Chondrocyte (in vitro differentiated cells): ENCODE measurements around the gene ARHGAP6. TPM values are rescaled to one million over a fixed set of nuclear protein-coding genes. Genes with fewer than 3 reads are reported as not detected.

Experiments used
- DNase-seq: peaks from one replicate; pipeline ENCODE4 v3.0.0; 2021; ENCODE audit warnings: mixed read lengths, low spot score
- H3K27ac Mint-ChIP-seq: one replicate; pipeline ENCODE4 v1.8.0; 2021; ENCODE audit warnings: mild to moderate bottlenecking, moderate library complexity, mixed read lengths; ENCODE audit not compliant: unreplicated experiment
- H3K27me3 Mint-ChIP-seq: 2 replicates; pipeline ENCODE4 v1.8.0; 2021; ENCODE audit warnings: low read depth, mixed read lengths
- H3K36me3 Mint-ChIP-seq: 2 replicates; pipeline ENCODE4 v1.8.0; 2021; ENCODE audit warnings: low read depth, mixed read lengths
- H3K4me1 Mint-ChIP-seq: 2 replicates; pipeline ENCODE4 v1.8.0; 2021; ENCODE audit warnings: low read depth, mild to moderate bottlenecking, mixed read lengths
- H3K4me3 Mint-ChIP-seq: one replicate; pipeline ENCODE4 v1.8.0; 2021; ENCODE audit warnings: mild to moderate bottlenecking, moderate library complexity, mixed read lengths; ENCODE audit not compliant: unreplicated experiment
- H3K9me3 Mint-ChIP-seq: 2 replicates; pipeline ENCODE4 v1.8.0; 2021; ENCODE audit warnings: low read depth, mixed read lengths
- CTCF ChIP-seq: fragments of 200-600 bp; sonication (generic); IDR thresholded peaks from 2 replicates; pipeline ENCODE4 v1.5.0; 2021; ENCODE audit warnings: antibody characterized with exemption, mild to moderate bottlenecking, moderate library complexity
- total RNA-seq: library from RNA; stranded (reverse); gene quantifications from 3 replicates; pipeline ENCODE4 v1.2.1, GENCODE V29; 2021

Gene ARHGAP6
- total RNA-seq, 1 donor from 2014 or later = 1.5 TPM

- H3K27ac Mint-ChIP-seq = no peak overlapping the region
- no peaks in the 10 kb centered on the region for H3K27me3 Mint-ChIP-seq
- no peak for TF ChIP-seq CTCF
- peaks cover 8% of the 10 kb centered on the region for H3K9me3 Mint-ChIP-seq
- H3K36me3 Mint-ChIP-seq = no peaks in the 10 kb centered on the region
- no peak for DNase-seq
- no peak overlapping the region for H3K4me3 Mint-ChIP-seq
- H3K4me1 Mint-ChIP-seq = peaks cover 3% of the 10 kb centered on the region
Measured at GRCh38 chrX:11426712-11427452, 238.8 kb downstream of the ARHGAP6 start.

GRCh38 chrX:11424903-11425674, 240.6 kb downstream of the ARHGAP6 start:
- Mint-ChIP-seq H3K9me3 (peaks cover 8% of the 10 kb centered on the region), H3K27ac (no peak overlapping the region), H3K27me3 (no peaks in the 10 kb centered on the region), H3K36me3 (no peaks in the 10 kb centered on the region), H3K4me3 (no peak overlapping the region), H3K4me1 (no peaks in the 10 kb centered on the region)
- no peak for TF ChIP-seq CTCF
- DNase-seq = no peak

- Mint-ChIP-seq H3K27ac (no peak overlapping the region), H3K27me3 (no peaks in the 10 kb centered on the region), H3K4me1 (no peaks in the 10 kb centered on the region), H3K9me3 (peaks cover 8% of the 10 kb centered on the region), H3K36me3 (no peaks in the 10 kb centered on the region), H3K4me3 (no peak overlapping the region)
- no peak for TF ChIP-seq CTCF
- no peak for DNase-seq
Measured at GRCh38 chrX:11423949-11424348, 241.8 kb downstream of the ARHGAP6 start.

- Mint-ChIP-seq H3K4me1 (no peaks in the 10 kb centered on the region), H3K27me3 (no peaks in the 10 kb centered on the region), H3K4me3 (no peak overlapping the region), H3K27ac (no peak overlapping the region), H3K36me3 (no peaks in the 10 kb centered on the region), H3K9me3 (peaks cover 8% of the 10 kb centered on the region)
- no peak for DNase-seq
- no peak for TF ChIP-seq CTCF
Measured at GRCh38 chrX:11423362-11423818, 242.3 kb downstream of the ARHGAP6 start.

- no peaks in the 10 kb centered on the region for H3K36me3 Mint-ChIP-seq
- no peak for DNase-seq
- H3K4me1 Mint-ChIP-seq = no peaks in the 10 kb centered on the region
- H3K9me3 Mint-ChIP-seq = peaks cover 8% of the 10 kb centered on the region
- H3K4me3 Mint-ChIP-seq = no peak overlapping the region
- no peak for TF ChIP-seq CTCF
- H3K27me3 Mint-ChIP-seq = no peaks in the 10 kb centered on the region
- H3K27ac Mint-ChIP-seq = no peak overlapping the region
Measured at GRCh38 chrX:11422525-11422857, 243.2 kb downstream of the ARHGAP6 start.
